ENCODE results near the gene NAPEPLD.

GRCh38 chr7:103116991-103117390, 31.9 kb downstream of the NAPEPLD start:
- no peak for TF ChIP-seq CTCF (IDR thresholded peaks at IDR 0.05)
- no peak for TF ChIP-seq POLR2A (IDR thresholded peaks at IDR 0.05)
- no peak for TF ChIP-seq EP300 (IDR thresholded peaks at IDR 0.05)
